ENCODE measurements around the gene TBC1D7. TPM values are rescaled to one million over a fixed set of nuclear protein-coding genes. Genes with fewer than 3 reads are reported as not detected.

Gene TBC1D7
- total RNA-seq, 2 donors from 2014 or later, result 37.7 to 59.0 TPM

DNA sequence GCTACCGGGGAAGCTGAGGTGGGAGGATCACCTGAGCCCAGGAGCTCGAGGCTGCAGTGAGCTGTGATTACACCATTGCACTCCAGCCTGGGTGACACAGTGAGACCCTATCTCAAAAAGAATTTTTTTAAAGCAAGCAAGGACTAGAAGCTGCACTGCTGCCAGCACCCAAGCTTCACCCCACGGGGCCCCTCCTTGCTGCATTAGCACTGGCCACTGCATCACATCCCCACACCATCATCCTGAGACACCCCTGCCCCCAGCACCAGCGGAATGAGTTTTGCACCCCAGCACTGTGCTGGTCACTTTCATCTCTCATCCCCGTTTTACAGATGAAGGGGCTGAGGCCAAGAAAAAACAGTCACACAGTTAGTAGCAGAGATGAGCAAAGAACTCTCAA lies 30.9 kb downstream of the TBC1D7 start:
- Mint-ChIP-seq H3K9me3 (no peaks in the 10 kb centered on the region), H3K27ac (no peak overlapping the region), H3K4me3 (no peak overlapping the region), H3K36me3 (ENCODE audit: low read depth) (peaks cover 65% of the 10 kb centered on the region), H3K4me1 (no peaks in the 10 kb centered on the region), H3K27me3 (ENCODE audit: insufficient read depth) (no peaks in the 10 kb centered on the region)
- Histone ChIP-seq H3K27me3 (ENCODE audit: control insufficient read depth, insufficient read depth, low read length, poor library complexity, severe bottlenecking) (no peaks in the 10 kb centered on the region), H3K27ac (ENCODE audit: low read depth, low read length) (no peak overlapping the region), H3K9me3 (ENCODE audit: control insufficient read depth, low read length) (no peaks in the 10 kb centered on the region), H3K9ac (ENCODE audit: extremely low read depth, low read length, poor library complexity, severe bottlenecking) (no peak overlapping the region), H3K4me1 (ENCODE audit: control insufficient read depth, insufficient read depth, low read length) (no peaks in the 10 kb centered on the region), H3K4me3 (ENCODE audit: low read length) (no peak overlapping the region), H3K36me3 (ENCODE audit: control insufficient read depth, insufficient read depth, low read length) (peaks cover 76% of the 10 kb centered on the region)
- peak; percentile 7 for DNase-seq
- WGBS, 2 experiments (ENCODE audit: insufficient coverage in 1 of 2, insufficient read length in 1 of 2), result 93 to 94% methylated on average over 4 to 5 of the region's 5 CpGs
- TF ChIP-seq, protein P1, sequence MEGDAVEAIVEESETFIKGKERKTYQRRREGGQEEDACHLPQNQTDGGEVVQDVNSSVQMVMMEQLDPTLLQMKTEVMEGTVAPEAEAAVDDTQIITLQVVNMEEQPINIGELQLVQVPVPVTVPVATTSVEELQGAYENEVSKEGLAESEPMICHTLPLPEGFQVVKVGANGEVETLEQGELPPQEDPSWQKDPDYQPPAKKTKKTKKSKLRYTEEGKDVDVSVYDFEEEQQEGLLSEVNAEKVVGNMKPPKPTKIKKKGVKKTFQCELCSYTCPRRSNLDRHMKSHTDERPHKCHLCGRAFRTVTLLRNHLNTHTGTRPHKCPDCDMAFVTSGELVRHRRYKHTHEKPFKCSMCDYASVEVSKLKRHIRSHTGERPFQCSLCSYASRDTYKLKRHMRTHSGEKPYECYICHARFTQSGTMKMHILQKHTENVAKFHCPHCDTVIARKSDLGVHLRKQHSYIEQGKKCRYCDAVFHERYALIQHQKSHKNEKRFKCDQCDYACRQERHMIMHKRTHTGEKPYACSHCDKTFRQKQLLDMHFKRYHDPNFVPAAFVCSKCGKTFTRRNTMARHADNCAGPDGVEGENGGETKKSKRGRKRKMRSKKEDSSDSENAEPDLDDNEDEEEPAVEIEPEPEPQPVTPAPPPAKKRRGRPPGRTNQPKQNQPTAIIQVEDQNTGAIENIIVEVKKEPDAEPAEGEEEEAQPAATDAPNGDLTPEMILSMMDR (conservative IDR thresholded peaks at IDR 0.05), result no peak

DNA sequence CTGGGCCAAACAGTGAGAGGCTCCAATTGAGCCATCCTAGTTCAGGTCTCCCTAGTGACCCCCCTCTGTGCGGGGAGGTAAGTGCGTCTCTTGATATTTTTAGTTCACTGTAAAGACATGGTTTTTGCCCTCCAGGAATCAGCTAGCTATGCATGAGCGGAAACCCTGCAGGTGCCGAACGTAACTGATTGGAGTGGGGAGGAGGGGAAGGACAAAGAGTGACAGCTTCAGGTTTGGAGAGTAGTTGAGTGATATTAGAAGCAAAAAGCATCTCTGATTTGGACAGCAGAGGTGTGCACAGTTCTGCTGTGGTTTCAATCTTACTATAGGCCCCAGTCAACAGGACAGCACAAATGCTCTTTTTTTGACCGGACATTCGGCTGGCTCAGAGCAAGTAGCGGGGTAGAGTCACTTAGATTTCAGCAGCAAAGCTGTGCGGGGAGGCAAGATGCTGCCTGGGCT lies 31.8 kb downstream of the TBC1D7 start:
- WGBS, 2 experiments (ENCODE audit: insufficient coverage in 1 of 2, insufficient read length in 1 of 2), result 93 to 97% methylated on average over 8 to 9 of the region's 9 CpGs
- no peak overlapping the region for H3K27ac Mint-ChIP-seq
- H3K27me3 Mint-ChIP-seq (ENCODE audit: insufficient read depth), result no peaks in the 10 kb centered on the region
- TF ChIP-seq, protein P1 (conservative IDR thresholded peaks at IDR 0.05), result peak; percentile 34
- peak; percentile 55 for DNase-seq
- Histone ChIP-seq H3K27me3 (ENCODE audit: control insufficient read depth, insufficient read depth, low read length, poor library complexity, severe bottlenecking) (no peaks in the 10 kb centered on the region), H3K4me3 (ENCODE audit: low read length) (no peak overlapping the region), H3K27ac (ENCODE audit: low read depth, low read length) (no peak overlapping the region), H3K9ac (ENCODE audit: extremely low read depth, low read length, poor library complexity, severe bottlenecking) (no peak overlapping the region), H3K4me1 (ENCODE audit: control insufficient read depth, insufficient read depth, low read length) (no peaks in the 10 kb centered on the region), H3K36me3 (ENCODE audit: control insufficient read depth, insufficient read depth, low read length) (peaks cover 77% of the 10 kb centered on the region), H3K9me3 (ENCODE audit: control insufficient read depth, low read length) (no peaks in the 10 kb centered on the region)
- H3K36me3 Mint-ChIP-seq (ENCODE audit: low read depth), result peaks cover 70% of the 10 kb centered on the region
- H3K4me3 Mint-ChIP-seq, result no peak overlapping the region
- no peaks in the 10 kb centered on the region for H3K9me3 Mint-ChIP-seq
- H3K4me1 Mint-ChIP-seq, result no peaks in the 10 kb centered on the region

DNA sequence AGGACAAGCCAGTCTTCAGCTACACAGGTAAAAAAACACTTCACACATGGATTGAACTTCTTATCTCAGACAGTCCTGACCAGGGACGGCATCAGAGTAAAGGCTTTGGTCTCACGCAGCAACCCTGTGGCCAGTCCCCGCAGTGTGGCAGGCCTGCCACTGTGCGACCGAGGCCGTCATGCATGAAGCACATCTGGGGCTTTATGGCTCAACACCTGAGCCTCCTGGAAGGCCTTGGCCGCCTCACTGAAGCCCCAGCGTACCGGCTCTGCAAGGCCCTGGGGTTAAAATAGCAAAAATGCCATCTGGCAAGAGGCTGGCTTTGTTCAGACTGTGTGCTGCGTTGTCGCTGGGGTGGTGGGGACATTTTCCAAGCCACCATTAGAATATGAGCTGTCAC lies 32.8 kb downstream of the TBC1D7 start:
- Histone ChIP-seq H3K27me3 (ENCODE audit: control insufficient read depth, insufficient read depth, low read length, poor library complexity, severe bottlenecking) (no peaks in the 10 kb centered on the region), H3K27ac (ENCODE audit: low read depth, low read length) (peak overlapping the region; percentile 58), H3K4me1 (ENCODE audit: control insufficient read depth, insufficient read depth, low read length) (no peaks in the 10 kb centered on the region), H3K9ac (ENCODE audit: extremely low read depth, low read length, poor library complexity, severe bottlenecking) (no peak overlapping the region), H3K4me3 (ENCODE audit: low read length) (no peak overlapping the region), H3K9me3 (ENCODE audit: control insufficient read depth, low read length) (no peaks in the 10 kb centered on the region), H3K36me3 (ENCODE audit: control insufficient read depth, insufficient read depth, low read length) (peaks cover 71% of the 10 kb centered on the region)
- WGBS, 2 experiments (ENCODE audit: insufficient coverage in 1 of 2, insufficient read length in 1 of 2), result 96 to 98% methylated on average over 11 of the region's 11 CpGs
- DNase-seq, result peak; percentile 37
- TF ChIP-seq, protein P1 (conservative IDR thresholded peaks at IDR 0.05), result no peak
- Mint-ChIP-seq H3K4me3 (no peak overlapping the region), H3K36me3 (ENCODE audit: low read depth) (peaks cover 68% of the 10 kb centered on the region), H3K4me1 (no peaks in the 10 kb centered on the region), H3K9me3 (no peaks in the 10 kb centered on the region), H3K27me3 (ENCODE audit: insufficient read depth) (no peaks in the 10 kb centered on the region), H3K27ac (no peak overlapping the region)

Data from endodermal cell (in vitro differentiated cells).